Aorta (tissue), 5 donors: Measurements from ENCODE around the gene SEH1L. TPM values are rescaled to one million over a fixed set of nuclear protein-coding genes. Genes with fewer than 3 reads are reported as not detected.

ENCODE experiments used
- ATAC-seq: fragments of 200-7000 bp; cut with Tn5 transposase; one replicate; pipeline ENCODE4 v1.9.1; 2022; ENCODE audit warnings: moderate library complexity; ENCODE audit not compliant: low FRiP score
- DNase-seq, 2 donors: peaks; one replicate each; pipeline ENCODE4 v3.0.0-alpha.2; 2020
- H3K27ac ChIP-seq, 2 donors: one replicate each; pipeline ENCODE4 v1.5.1; 2013; ENCODE audit warnings: low read length in 2 of 2, mild to moderate bottlenecking in 2 of 2, moderate library complexity in 2 of 2, control low read depth in 1 of 2, inconsistent platforms in 1 of 2, low read depth in 1 of 2
- H3K27me3 ChIP-seq, 2 donors: one replicate each; pipeline ENCODE4 v1.6.1; 2013; ENCODE audit warnings: control low read depth in 1 of 2, low read length in 1 of 2, mild to moderate bottlenecking in 1 of 2, moderate library complexity in 1 of 2; ENCODE audit not compliant: insufficient read depth in 2 of 2, control insufficient read depth in 1 of 2
- H3K36me3 ChIP-seq, 2 donors: one replicate each; pipeline ENCODE4 v1.6.1; 2013; ENCODE audit warnings: control low read depth in 1 of 2, low read length in 1 of 2, mild to moderate bottlenecking in 1 of 2; ENCODE audit not compliant: insufficient read depth in 2 of 2, control insufficient read depth in 1 of 2
- H3K4me1 ChIP-seq, 2 donors: one replicate each; pipeline ENCODE4 v1.6.1; 2013; ENCODE audit warnings: low read length in 2 of 2, control low read depth in 1 of 2, mild to moderate bottlenecking in 1 of 2, moderate library complexity in 1 of 2; ENCODE audit not compliant: insufficient read depth in 2 of 2, control insufficient read depth in 1 of 2
- H3K4me3 ChIP-seq, 2 donors: one replicate each; pipeline ENCODE4 v1.5.1; 2013; ENCODE audit warnings: low read length in 2 of 2, control low read depth in 1 of 2, mild to moderate bottlenecking in 1 of 2
- H3K9me3 ChIP-seq: one replicate; pipeline ENCODE4 v1.6.1; 2013; ENCODE audit warnings: mild to moderate bottlenecking, low read length; ENCODE audit not compliant: control insufficient read depth
- WGBS, 2 donors: extraction: QIAGEN DNeasy Blood & Tissue Kit; methylation state at CpG; one replicate each; pipeline ENCODE4 v1.1.7; 2013; 5-methylcytosine and 5-hydroxymethylcytosine counted together
- intact Hi-C, 2 donors: fragments of 100-400 bp; cut with DNase I; formaldehyde crosslinking; loops; one replicate each; pipeline versions ENCODE4 v1.14.2 to v1.15.0; 2022
- polyA plus RNA-seq, 2 donors: library from polyadenylated mRNA; stranded (reverse); fragments of 200-250 nt; gene quantifications; one replicate each; pipeline ENCODE4 v1.2.3, GENCODE V29; 2013
- total RNA-seq, 2 donors: library from RNA; stranded (reverse); fragmentation: NEBNext Ultra II Directional; extraction: Animal tissue kit (Norgen Biotek cat#: 25700); gene quantifications; one replicate each; pipeline ENCODE4 v1.2.1, GENCODE V29; 2021
- donor health status: healthy with polysubstance abuse.
- donor health status: Bipolar disorder and iron deficiency.
- donor health status: DM: no; HTN: no; CAD: no.
- donor health status: DM: no; HTN: no; CAD: no.
- donor health status: DM: yes; HTN: yes; CAD: no.

The SEH1L gene
- total and polyA plus RNA-seq, 4 donors, result 10.8 to 45.9 (median 24.7) TPM

- intact Hi-C loops, result no loop called here
Measured at GRCh38 chr18:13011719-13012118, 63.9 kb downstream of the SEH1L start.

DNA sequence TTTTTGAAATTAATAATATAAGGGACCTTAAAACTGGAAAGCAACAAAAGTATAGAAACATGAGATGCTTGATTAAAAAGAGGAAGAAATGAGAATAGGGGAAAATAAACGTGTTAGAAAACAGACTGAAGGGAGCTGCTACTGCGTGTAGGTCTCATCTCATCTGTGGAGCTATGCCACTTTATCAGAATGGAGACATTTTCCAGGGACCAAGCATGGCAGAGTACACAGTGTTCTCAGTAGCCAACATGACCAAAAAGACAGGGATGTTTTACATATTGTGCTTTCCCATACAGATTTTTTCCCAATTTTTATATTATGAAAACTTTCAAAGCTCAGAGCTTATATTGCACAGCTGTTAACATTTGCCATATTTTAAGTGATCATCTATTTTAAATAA lies 66.4 kb downstream of the SEH1L start:
- no peak overlapping the region for H3K4me3 ChIP-seq
- peaks cover 3 to 5% of the 10 kb centered on the region in 2 donors for H3K36me3 ChIP-seq
- no peak for ATAC-seq
- H3K27me3 ChIP-seq, result no peaks in the 10 kb centered on the region
- intact Hi-C loops, result no loop called here
- 85 to 88% methylated on average over 2 of the region's 2 CpGs for WGBS, 2 donors
- no peak overlapping the region for H3K27ac ChIP-seq
- H3K9me3 ChIP-seq, result no peaks in the 10 kb centered on the region
- no peaks in the 10 kb centered on the region for H3K4me1 ChIP-seq
- DNase-seq, result no peak

More at GRCh38 chr18:13011719-13012118, 63.9 kb downstream of the SEH1L start:
- Histone ChIP-seq H3K4me3 (no peak overlapping the region), H3K9me3 (no peaks in the 10 kb centered on the region), H3K36me3 (peaks cover 3 to 5% of the 10 kb centered on the region in 2 donors), H3K27me3 (no peaks in the 10 kb centered on the region), H3K4me1 (no peaks in the 10 kb centered on the region), H3K27ac (no peak overlapping the region)
- 93 to 96% methylated on average over 5 of the region's 5 CpGs for WGBS, 2 donors
- DNase-seq (no peak), ATAC-seq (no peak)

- ATAC-seq, result no peak
- H3K27me3 ChIP-seq, result no peaks in the 10 kb centered on the region
Measured at GRCh38 chr18:13014818-13015217, 67.0 kb downstream of the SEH1L start.

DNA sequence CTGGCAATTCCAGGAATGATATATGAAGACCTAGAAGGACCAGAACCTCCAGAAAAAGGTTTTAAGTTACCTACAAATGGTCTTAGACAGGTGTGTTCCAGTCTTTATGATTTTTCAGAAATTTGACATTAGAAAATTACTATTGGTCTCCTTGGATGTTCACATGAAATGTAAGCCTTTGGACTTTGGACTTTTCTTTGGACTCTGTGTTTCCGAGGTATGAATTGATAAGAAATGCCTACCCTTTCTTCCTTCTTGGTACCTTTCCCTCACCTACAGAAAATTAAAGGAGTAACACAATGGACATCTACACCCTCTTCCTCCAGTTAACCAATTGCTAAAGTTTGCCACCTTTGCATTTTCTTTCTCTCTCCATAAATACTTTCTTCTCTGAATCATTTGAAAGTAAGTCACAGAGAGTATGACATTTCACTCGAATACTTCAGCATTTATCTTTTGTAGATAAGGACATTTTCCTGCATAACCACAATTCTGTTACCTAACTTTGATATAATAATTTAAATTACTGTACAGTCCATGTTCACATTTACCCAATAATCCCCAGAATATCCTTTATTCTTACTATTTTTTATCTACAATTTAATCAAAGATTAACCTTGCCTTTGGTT lies 69.5 kb downstream of the SEH1L start:
- Histone ChIP-seq H3K27ac (no peak overlapping the region), H3K4me3 (no peak overlapping the region), H3K27me3 (no peaks in the 10 kb centered on the region), H3K9me3 (no peaks in the 10 kb centered on the region), H3K36me3 (peaks cover 3 to 8% of the 10 kb centered on the region in 2 donors), H3K4me1 (no peaks in the 10 kb centered on the region)
- intact Hi-C loops, result no loop called here
- ATAC-seq (no peak), DNase-seq (no peak)
- WGBS, 2 donors, result 63 to 69% methylated on average over 2 of the region's 2 CpGs

More at GRCh38 chr18:13014818-13015217, 67.0 kb downstream of the SEH1L start:
- DNase-seq, result no peak
- intact Hi-C loops, result no loop called here
- 93 to 97% methylated on average over 4 of the region's 4 CpGs for WGBS, 2 donors
- Histone ChIP-seq H3K4me1 (no peaks in the 10 kb centered on the region), H3K36me3 (peaks cover 3 to 5% of the 10 kb centered on the region in 2 donors), H3K4me3 (no peak overlapping the region), H3K27ac (no peak overlapping the region), H3K9me3 (no peaks in the 10 kb centered on the region)

DNA sequence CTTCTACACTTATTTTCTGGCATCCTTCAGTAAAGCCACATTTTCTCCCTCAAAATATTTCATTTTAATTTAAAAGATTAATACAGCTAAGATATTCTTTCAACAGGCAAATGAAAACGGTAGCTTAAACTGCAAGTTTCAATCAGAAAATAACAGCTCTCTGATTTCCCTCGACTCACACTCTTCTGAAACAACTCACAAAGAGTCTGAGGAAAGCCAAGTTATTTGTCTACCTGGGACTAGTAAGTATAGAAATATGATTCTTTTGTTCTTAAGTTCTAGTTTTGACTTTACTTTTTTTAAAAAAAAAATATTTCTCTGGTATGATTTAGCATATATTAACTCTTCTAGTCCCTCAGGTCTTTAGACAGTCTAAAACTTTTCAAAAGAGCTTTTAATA lies 70.6 kb downstream of the SEH1L start:
- intact Hi-C loops, result no loop called here
- H3K4me3 ChIP-seq, result no peak overlapping the region
- H3K4me1 ChIP-seq, result no peaks in the 10 kb centered on the region
- H3K27ac ChIP-seq, result no peak overlapping the region
- H3K9me3 ChIP-seq, result no peaks in the 10 kb centered on the region
- H3K36me3 ChIP-seq, result peaks cover 0 to 8% of the 10 kb centered on the region in 2 donors
- H3K27me3 ChIP-seq, result no peaks in the 10 kb centered on the region
- DNase-seq, result no peak
- ATAC-seq, result no peak
- 90 to 91% methylated on average over 2 of the region's 2 CpGs for WGBS, 2 donors

DNA sequence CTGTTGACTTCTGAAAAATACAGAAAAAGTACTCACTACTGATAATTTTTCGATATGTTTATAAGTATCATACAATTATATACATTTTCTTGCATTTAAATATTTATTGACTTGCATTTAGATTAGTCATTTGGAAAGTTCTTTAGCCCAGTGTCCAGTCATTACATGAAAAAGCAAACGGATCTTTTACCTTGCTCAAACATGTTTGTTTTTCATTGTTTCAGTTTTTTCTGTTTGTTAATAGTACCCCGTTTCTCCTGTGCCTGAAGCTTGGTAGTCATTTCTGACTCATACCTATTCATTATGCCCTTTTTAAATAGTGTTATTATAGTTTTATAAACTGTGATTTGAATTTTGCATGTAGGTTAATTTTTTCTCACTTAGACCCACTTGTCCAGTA lies 71.5 kb downstream of the SEH1L start:
- ATAC-seq (no peak), DNase-seq (no peak)
- no peaks in the 10 kb centered on the region for H3K27me3 ChIP-seq
- H3K4me1 ChIP-seq, result no peaks in the 10 kb centered on the region
- WGBS, 2 donors, result 83 to 87% methylated on average over 3 of the region's 3 CpGs
- no peaks in the 10 kb centered on the region for H3K9me3 ChIP-seq
- no peak overlapping the region for H3K27ac ChIP-seq
- H3K4me3 ChIP-seq, result no peak overlapping the region
- peaks cover 0 to 8% of the 10 kb centered on the region in 2 donors for H3K36me3 ChIP-seq
- intact Hi-C loops, result no loop called here

DNA sequence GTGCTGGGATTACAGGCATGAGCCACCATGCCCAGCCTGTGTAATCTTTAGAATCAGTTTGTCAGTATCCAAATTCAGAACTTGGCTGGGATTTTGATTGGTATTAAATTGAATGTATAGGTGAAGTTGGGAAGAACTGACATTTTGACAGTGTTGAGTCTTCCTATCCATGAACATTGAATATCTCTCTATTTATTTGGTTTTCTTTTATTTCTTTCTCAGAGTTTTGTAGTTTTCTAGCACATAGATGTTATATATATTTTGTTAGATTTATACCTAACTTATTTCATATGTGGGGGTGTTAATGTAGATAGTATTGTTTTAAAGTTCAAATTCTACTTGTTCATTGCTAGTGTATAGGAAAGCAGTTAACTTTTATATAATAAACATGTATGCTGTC lies 74.8 kb downstream of the SEH1L start:
- intact Hi-C loops, result no loop called here
- Histone ChIP-seq H3K27me3 (no peaks in the 10 kb centered on the region), H3K4me3 (no peak overlapping the region), H3K27ac (no peak overlapping the region), H3K36me3 (peaks cover 0 to 5% of the 10 kb centered on the region in 2 donors), H3K9me3 (no peaks in the 10 kb centered on the region), H3K4me1 (no peaks in the 10 kb centered on the region)
- DNase-seq (no peak), ATAC-seq (no peak)

GRCh38 chr18:13025233-13025632 lies 77.4 kb downstream of the SEH1L start:
- no peak overlapping the region for H3K27ac ChIP-seq
- 99 to 100% methylated on average over 2 of the region's 2 CpGs for WGBS, 2 donors
- H3K4me3 ChIP-seq, result no peak overlapping the region
- H3K36me3 ChIP-seq, result peaks cover 0 to 2% of the 10 kb centered on the region in 2 donors
- H3K4me1 ChIP-seq, result no peaks in the 10 kb centered on the region
- H3K9me3 ChIP-seq, result no peaks in the 10 kb centered on the region
- no peak for ATAC-seq
- intact Hi-C loops, result no loop called here
- no peak for DNase-seq
- no peaks in the 10 kb centered on the region for H3K27me3 ChIP-seq

- Histone ChIP-seq H3K4me1 (no peaks in the 10 kb centered on the region), H3K36me3 (peaks cover 0 to 2% of the 10 kb centered on the region in 2 donors), H3K9me3 (no peaks in the 10 kb centered on the region), H3K4me3 (no peak overlapping the region), H3K27me3 (no peaks in the 10 kb centered on the region), H3K27ac (no peak overlapping the region)
- 74 to 79% methylated on average over 3 of the region's 3 CpGs for WGBS, 2 donors
- DNase-seq, result no peak
- intact Hi-C loops, result no loop called here
- no peak for ATAC-seq
Measured at GRCh38 chr18:13026583-13027270, 78.9 kb downstream of the SEH1L start.
